ENCODE measurements around the gene PAK5.

GRCh38 chr20:9600562-9600961 is 238.3 kb downstream of the PAK5 start:
- TF ChIP-seq, protein P1, sequence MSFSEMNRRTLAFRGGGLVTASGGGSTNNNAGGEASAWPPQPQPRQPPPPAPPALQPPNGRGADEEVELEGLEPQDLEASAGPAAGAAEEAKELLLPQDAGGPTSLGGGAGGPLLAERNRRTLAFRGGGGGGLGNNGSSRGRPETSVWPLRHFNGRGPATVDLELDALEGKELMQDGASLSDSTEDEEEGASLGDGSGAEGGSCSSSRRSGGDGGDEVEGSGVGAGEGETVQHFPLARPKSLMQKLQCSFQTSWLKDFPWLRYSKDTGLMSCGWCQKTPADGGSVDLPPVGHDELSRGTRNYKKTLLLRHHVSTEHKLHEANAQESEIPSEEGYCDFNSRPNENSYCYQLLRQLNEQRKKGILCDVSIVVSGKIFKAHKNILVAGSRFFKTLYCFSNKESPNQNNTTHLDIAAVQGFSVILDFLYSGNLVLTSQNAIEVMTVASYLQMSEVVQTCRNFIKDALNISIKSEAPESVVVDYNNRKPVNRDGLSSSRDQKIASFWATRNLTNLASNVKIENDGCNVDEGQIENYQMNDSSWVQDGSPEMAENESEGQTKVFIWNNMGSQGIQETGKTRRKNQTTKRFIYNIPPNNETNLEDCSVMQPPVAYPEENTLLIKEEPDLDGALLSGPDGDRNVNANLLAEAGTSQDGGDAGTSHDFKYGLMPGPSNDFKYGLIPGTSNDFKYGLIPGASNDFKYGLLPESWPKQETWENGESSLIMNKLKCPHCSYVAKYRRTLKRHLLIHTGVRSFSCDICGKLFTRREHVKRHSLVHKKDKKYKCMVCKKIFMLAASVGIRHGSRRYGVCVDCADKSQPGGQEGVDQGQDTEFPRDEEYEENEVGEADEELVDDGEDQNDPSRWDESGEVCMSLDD (CRISPR knock-in tag; IDR thresholded peaks at IDR 0.05; ENCODE audit: borderline replicate concordance) = no peak
- no peak for TF ChIP-seq POLR2A (IDR thresholded peaks at IDR 0.05; ENCODE audit: insufficient read depth in 1 of 2, low read depth in 2 of 2, low read length in 2 of 2)
- TF ChIP-seq ZNF678 (CRISPR knock-in tag; IDR thresholded peaks at IDR 0.05) = no peak
- TF ChIP-seq BRD4 (CRISPR knock-in tag; IDR thresholded peaks at IDR 0.05) = no peak
